ENCODE data around the gene LGALSL. TPM values are rescaled to one million over a fixed set of nuclear protein-coding genes. Genes with fewer than 3 reads are reported as not detected.
A peak's percentile ranks its signal among the peaks of the same experiment; 100 is the strongest.

LGALSL gene
- total RNA-seq, 1 donor = 3.6 TPM

DNA sequence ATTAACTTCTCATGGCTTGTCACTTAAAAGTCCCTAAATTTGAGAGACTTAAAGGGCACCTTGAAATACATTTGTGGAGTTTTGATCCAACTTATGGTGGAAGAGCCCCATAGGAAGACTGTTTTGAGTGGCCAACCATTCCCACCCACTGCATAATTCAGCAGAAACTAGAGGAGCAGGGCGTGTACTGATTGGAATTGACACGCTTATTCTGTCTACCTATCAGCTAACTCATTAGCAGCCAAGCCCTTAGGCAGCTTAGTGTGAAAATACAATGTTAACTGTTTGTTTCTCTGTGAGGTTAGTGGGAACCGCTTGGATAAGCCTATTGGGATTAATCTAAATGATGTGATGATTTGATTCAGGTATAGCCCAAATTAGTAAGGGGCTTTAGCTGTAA is 6.4 kb downstream of the LGALSL start:
- TF ChIP-seq, protein P1, sequence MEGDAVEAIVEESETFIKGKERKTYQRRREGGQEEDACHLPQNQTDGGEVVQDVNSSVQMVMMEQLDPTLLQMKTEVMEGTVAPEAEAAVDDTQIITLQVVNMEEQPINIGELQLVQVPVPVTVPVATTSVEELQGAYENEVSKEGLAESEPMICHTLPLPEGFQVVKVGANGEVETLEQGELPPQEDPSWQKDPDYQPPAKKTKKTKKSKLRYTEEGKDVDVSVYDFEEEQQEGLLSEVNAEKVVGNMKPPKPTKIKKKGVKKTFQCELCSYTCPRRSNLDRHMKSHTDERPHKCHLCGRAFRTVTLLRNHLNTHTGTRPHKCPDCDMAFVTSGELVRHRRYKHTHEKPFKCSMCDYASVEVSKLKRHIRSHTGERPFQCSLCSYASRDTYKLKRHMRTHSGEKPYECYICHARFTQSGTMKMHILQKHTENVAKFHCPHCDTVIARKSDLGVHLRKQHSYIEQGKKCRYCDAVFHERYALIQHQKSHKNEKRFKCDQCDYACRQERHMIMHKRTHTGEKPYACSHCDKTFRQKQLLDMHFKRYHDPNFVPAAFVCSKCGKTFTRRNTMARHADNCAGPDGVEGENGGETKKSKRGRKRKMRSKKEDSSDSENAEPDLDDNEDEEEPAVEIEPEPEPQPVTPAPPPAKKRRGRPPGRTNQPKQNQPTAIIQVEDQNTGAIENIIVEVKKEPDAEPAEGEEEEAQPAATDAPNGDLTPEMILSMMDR (IDR thresholded peaks at IDR 0.05; ENCODE audit: extremely low read depth, low read depth, low read length) = no peak

DNA sequence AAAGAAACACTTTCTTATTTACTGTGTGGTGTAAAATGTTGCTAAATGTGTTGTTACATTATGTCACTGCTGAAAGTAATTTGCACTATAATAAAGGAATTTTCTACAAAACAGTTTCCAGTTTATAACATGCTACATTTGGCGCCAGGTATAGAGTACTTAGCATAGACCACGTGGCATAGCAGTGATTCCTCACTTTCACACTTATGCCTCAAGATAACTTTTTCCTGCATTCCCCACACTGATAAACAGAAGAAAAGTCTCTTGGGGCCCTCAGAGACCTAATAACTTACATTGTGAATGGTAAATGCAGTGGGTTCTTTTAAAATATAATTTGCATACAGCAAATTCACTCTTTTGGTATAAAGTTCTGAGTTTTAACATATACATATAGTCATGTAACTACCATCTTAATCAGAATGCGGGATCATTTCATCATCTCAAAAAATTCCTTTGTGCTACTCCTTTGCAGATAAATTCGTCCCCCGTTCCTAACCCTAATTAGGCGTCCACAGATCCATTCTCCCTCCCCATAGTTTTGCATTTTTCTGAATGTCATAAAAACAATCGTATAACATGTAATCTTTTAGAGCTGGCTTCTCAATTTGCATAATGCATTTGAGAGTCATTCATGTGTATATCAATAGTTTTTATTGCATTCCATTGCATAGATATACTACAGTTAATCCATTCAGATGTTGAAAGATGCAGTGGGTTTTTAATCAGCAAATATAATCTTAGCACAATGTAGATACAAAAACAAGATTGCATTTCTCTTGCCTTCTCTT is 7.5 kb downstream of the LGALSL start:
- H3K79me2 ChIP-seq (ENCODE audit: insufficient read depth, low read length) = no peaks in the 10 kb centered on the region
- no peak overlapping the region for H3K27ac ChIP-seq (ENCODE audit: low read depth, low read length)
- no peak overlapping the region for H3K4me2 ChIP-seq (ENCODE audit: insufficient read depth, low read length)
- DNase-seq (ENCODE audit: insufficient read length, low spot score, missing footprints) = no peak
- no peaks in the 10 kb centered on the region for H4K20me1 ChIP-seq (ENCODE audit: insufficient read depth, low read length)
- H3K9me3 ChIP-seq (ENCODE audit: low read depth, low read length) = no peaks in the 10 kb centered on the region
- H2AFZ ChIP-seq (ENCODE audit: low read length) = no peak overlapping the region
- H3K4me1 ChIP-seq (ENCODE audit: insufficient read depth, low read length) = peaks cover 4% of the 10 kb centered on the region
- TF ChIP-seq, protein P1 (IDR thresholded peaks at IDR 0.05; ENCODE audit: extremely low read depth, low read depth, low read length) = no peak
- no peaks in the 10 kb centered on the region for H3K27me3 ChIP-seq (ENCODE audit: insufficient read depth, low read length)
- no peaks in the 10 kb centered on the region for H3K36me3 ChIP-seq (ENCODE audit: insufficient read depth, low read length)
- H3K4me3 ChIP-seq (ENCODE audit: insufficient read depth, low read length) = no peak overlapping the region

More for the DNA sequence above, 6.4 kb downstream of the LGALSL start:
- no peaks in the 10 kb centered on the region for H3K27me3 ChIP-seq (ENCODE audit: insufficient read depth, low read length)
- H4K20me1 ChIP-seq (ENCODE audit: insufficient read depth, low read length) = no peaks in the 10 kb centered on the region
- H3K79me2 ChIP-seq (ENCODE audit: insufficient read depth, low read length) = no peaks in the 10 kb centered on the region
- no peaks in the 10 kb centered on the region for H3K36me3 ChIP-seq (ENCODE audit: insufficient read depth, low read length)
- no peak overlapping the region for H3K4me3 ChIP-seq (ENCODE audit: insufficient read depth, low read length)
- H3K9me3 ChIP-seq (ENCODE audit: low read depth, low read length) = no peaks in the 10 kb centered on the region
- no peak overlapping the region for H2AFZ ChIP-seq (ENCODE audit: low read length)
- H3K4me1 ChIP-seq (ENCODE audit: insufficient read depth, low read length) = peaks cover 4% of the 10 kb centered on the region
- H3K27ac ChIP-seq (ENCODE audit: low read depth, low read length) = no peak overlapping the region
- no peak for DNase-seq (ENCODE audit: insufficient read length, low spot score, missing footprints)
- H3K4me2 ChIP-seq (ENCODE audit: insufficient read depth, low read length) = no peak overlapping the region

DNA sequence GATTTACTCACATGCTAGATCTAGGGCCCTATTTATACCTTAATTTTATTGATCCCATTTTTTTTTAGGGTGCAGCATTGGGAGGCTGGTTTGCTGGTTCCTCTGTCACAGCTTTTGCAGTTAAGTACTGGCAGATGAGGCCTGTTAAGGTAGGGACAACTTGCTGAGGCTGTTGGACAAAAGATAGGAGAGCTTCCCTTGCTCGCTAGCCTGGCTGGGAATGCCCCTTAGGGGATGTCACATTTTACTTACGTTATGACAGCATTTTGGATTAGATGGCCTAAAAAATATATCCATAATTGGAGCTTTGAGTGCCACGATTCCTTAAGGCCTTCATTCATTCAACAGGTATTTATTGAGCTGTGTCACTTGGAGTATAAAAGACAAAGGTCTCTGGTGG is 8.2 kb downstream of the LGALSL start:
- no peak overlapping the region for H3K4me2 ChIP-seq (ENCODE audit: insufficient read depth, low read length)
- no peak overlapping the region for H3K4me3 ChIP-seq (ENCODE audit: insufficient read depth, low read length)
- H3K36me3 ChIP-seq (ENCODE audit: insufficient read depth, low read length) = no peaks in the 10 kb centered on the region
- H3K27me3 ChIP-seq (ENCODE audit: insufficient read depth, low read length) = peaks cover 3% of the 10 kb centered on the region
- no peaks in the 10 kb centered on the region for H3K9me3 ChIP-seq (ENCODE audit: low read depth, low read length)
- H2AFZ ChIP-seq (ENCODE audit: low read length) = no peak overlapping the region
- H3K27ac ChIP-seq (ENCODE audit: low read depth, low read length) = no peak overlapping the region
- no peaks in the 10 kb centered on the region for H3K79me2 ChIP-seq (ENCODE audit: insufficient read depth, low read length)
- DNase-seq (ENCODE audit: insufficient read length, low spot score, missing footprints) = no peak
- H4K20me1 ChIP-seq (ENCODE audit: insufficient read depth, low read length) = no peaks in the 10 kb centered on the region
- peaks cover 4% of the 10 kb centered on the region for H3K4me1 ChIP-seq (ENCODE audit: insufficient read depth, low read length)
- TF ChIP-seq, protein P1 (IDR thresholded peaks at IDR 0.05; ENCODE audit: extremely low read depth, low read depth, low read length) = no peak

DNA sequence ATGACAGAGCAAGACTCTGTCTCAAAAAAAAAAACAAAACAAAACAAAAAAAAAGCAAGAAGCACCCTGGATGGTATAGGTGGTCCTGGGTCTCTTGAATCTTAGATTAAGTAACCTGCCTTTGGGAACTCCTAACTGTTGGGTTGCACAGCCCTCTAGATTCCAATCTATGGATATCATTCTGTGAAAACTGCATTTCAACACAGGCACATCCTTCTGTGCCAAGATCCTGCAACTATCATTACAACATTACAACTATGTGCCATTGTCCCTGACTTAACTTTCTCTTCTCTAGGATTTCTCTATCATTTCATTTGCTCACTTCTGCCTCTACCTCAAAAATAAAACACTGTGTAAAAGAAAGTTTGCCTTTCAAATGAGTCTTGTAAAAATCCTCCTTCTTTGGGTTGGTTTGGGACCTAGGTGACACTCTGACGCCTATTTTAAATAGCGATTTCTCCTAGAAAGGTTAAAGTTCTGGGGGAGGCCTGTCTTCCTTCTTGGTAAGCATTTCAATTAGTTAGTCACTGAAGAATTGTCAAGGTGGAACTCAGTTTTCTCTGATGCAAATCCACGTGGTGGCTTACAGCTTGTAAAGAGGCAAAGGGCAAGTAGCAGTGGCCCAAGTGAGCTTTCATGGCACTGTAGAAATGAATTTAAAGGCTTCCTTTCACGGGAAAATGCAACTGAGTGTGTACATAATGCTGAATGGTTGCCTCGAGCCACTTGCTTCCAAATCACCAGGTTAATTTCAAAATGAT is 9.2 kb downstream of the LGALSL start:
- peak; percentile 85 for DNase-seq (ENCODE audit: insufficient read length, low spot score, missing footprints)
- H3K27ac ChIP-seq (ENCODE audit: low read depth, low read length) = no peak overlapping the region

More for the DNA sequence above, 9.2 kb downstream of the LGALSL start:
- Histone ChIP-seq H3K4me3 (ENCODE audit: insufficient read depth, low read length) (no peak overlapping the region), H3K4me2 (ENCODE audit: insufficient read depth, low read length) (no peak overlapping the region), H3K4me1 (ENCODE audit: insufficient read depth, low read length) (peaks cover 4% of the 10 kb centered on the region), H3K27me3 (ENCODE audit: insufficient read depth, low read length) (peaks cover 11% of the 10 kb centered on the region), H3K36me3 (ENCODE audit: insufficient read depth, low read length) (no peaks in the 10 kb centered on the region), H2AFZ (ENCODE audit: low read length) (no peak overlapping the region), H3K9me3 (ENCODE audit: low read depth, low read length) (no peaks in the 10 kb centered on the region), H3K79me2 (ENCODE audit: insufficient read depth, low read length) (no peaks in the 10 kb centered on the region), H4K20me1 (ENCODE audit: insufficient read depth, low read length) (no peaks in the 10 kb centered on the region)
- TF ChIP-seq, protein P1 (IDR thresholded peaks at IDR 0.05; ENCODE audit: extremely low read depth, low read depth, low read length) = no peak

All from osteoblast (primary cell).